ENCODE results near the gene CNTNAP2.

Gene CNTNAP2

GRCh38 chr7:146424084-146424483 lies 307.5 kb downstream of the CNTNAP2 start:
- no peak for DNase-seq (ENCODE audit: low spot score)

DNA sequence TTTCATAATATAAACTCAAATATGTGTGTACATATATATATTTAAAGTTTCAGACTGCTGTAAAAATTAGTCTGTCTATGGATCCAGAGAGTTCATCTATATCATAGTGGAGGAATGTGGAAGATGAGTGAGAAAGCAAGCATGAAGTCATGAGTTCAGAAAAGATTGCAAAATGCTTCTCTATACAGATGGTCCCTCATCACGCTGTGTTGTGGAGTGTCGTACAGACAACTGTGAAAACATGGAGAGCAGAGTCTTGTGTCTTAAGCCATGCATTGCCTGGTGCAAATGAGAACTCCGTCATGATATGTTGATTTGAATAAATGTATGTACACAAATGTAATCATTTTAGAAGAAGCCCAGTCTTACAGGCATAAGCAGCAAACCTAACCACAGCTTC lies 316.9 kb downstream of the CNTNAP2 start:
- DNase-seq (ENCODE audit: low spot score): no peak

DNA sequence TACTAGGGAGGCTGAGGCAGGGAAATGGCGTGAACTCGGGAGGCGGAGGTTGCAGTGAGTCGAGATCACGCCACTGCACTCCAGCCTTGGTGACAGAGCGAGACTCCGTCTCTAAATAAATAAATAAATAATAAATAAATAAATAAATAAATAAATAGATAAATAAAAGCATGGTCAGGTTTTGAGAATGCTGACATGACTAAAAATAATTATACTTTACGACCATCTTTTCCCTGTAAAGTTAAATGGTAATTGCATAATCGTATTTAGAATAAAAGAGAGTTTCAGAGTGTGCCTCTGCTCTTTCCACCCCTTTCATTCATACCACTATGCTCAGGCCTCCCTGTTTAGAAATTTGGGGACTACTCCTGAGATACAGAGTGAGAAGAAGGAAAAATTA lies 326.5 kb downstream of the CNTNAP2 start:
- DNase-seq (ENCODE audit: low spot score): no peak

- no peak for DNase-seq (ENCODE audit: low spot score)
Measured at GRCh38 chr7:146449625-146450024, 333.0 kb downstream of the CNTNAP2 start.

- no peak for DNase-seq (ENCODE audit: low spot score)
Measured at GRCh38 chr7:146455091-146455655, 338.6 kb downstream of the CNTNAP2 start.

DNA sequence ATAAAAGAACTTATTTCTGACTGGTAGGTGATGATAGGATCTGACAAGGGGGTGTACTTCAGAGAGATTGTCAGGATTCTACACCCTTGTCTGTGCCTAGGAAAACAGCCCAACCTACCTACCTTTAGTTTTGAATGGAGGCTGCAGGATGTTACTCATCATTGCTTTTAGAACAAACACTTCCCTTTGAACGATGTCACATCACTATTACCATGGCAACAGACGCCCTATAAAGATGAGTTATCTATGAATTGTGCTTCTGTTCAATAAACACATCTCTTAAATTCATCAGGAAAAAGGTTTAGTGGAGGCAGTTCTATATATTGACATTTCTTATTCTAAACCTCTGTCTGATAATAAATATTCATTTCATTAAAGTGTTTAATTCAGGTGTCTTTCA lies 362.4 kb downstream of the CNTNAP2 start:
- no peak for DNase-seq (ENCODE audit: low spot score)

DNA sequence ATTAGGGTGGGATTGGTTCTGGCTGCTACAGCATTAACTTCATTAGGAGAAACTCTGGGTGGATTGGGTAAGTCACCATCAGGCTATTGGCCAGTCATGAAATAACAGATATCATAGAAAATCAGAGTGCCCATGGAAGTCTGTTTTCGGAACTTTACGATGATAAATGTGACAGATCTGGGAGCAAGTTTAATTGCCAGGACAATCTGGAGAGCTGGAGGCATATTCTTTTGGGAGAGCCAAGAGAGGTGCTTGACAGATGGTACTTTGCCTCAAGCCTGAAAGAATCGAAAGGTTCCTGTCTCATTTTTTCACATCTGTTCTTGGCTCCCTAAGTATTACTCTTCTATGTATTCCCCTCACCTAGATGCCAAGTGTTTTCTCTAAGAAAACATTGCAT lies 369.9 kb downstream of the CNTNAP2 start:
- DNase-seq (ENCODE audit: low spot score): no peak

GRCh38 chr7:146492017-146492416 lies 375.4 kb downstream of the CNTNAP2 start:
- no peak for DNase-seq (ENCODE audit: low spot score)

- no peak for DNase-seq (ENCODE audit: low spot score)
Measured at GRCh38 chr7:146494952-146495596, 378.5 kb downstream of the CNTNAP2 start.

- DNase-seq (ENCODE audit: low spot score): no peak
Measured at GRCh38 chr7:146496657-146497056, 380.1 kb downstream of the CNTNAP2 start.

- no peak for DNase-seq (ENCODE audit: low spot score)
Measured at GRCh38 chr7:146499970-146500369, 383.4 kb downstream of the CNTNAP2 start.

- DNase-seq (ENCODE audit: low spot score): no peak
Measured at GRCh38 chr7:146503844-146504243, 387.2 kb downstream of the CNTNAP2 start.

DNA sequence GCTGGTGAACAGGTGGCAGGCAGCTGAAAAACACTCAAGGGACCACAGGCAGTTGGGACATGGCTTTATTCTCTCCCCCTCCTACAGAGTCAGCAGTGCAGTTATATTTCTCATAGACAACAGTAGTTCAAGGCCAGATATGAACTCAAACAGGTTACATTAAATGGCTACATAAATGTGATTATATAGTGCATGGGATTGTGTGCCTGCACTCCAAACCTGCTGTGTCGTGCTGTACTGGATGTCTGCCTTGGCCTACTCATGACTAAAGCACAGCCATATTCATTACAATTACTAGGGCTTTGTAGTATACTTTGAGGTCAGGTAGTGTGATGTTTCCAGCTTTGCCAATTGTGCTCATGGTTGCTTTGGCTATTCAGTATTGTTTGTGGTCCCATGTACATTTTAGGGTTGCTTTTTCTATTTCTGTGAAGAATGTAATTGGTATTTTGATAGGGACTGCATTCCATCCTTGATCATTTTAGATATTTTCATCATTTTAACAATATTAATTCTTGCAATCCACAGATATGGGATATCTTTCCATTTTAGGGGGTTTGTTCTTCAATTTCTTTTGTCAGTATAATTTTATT lies 393.6 kb downstream of the CNTNAP2 start:
- no peak for DNase-seq (ENCODE audit: low spot score)

- DNase-seq (ENCODE audit: low spot score): no peak
Measured at GRCh38 chr7:146514304-146514703, 397.7 kb downstream of the CNTNAP2 start.

GRCh38 chr7:146528581-146528980 lies 412.0 kb downstream of the CNTNAP2 start:
- no peak for DNase-seq (ENCODE audit: low spot score)

DNA sequence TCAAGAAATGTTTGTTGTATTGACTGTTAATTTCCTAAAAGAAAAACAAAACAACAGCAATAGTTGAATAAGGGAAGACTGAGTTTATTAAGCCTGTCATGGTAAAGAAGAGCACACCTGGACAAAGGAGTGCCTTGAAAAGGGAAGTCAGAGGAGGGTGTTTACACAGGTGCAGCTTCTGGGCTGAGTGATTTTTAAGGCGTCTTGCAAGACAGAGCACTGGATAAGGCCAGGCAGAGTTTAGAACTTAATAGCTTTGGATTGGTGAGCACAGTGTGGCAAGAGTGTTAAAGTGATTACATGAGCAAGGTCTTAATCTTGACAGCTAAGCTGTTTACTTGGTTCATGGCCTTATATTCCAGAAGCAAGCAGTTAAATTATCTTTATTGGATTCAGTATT lies 423.2 kb downstream of the CNTNAP2 start:
- DNase-seq (ENCODE audit: low spot score): no peak

DNA sequence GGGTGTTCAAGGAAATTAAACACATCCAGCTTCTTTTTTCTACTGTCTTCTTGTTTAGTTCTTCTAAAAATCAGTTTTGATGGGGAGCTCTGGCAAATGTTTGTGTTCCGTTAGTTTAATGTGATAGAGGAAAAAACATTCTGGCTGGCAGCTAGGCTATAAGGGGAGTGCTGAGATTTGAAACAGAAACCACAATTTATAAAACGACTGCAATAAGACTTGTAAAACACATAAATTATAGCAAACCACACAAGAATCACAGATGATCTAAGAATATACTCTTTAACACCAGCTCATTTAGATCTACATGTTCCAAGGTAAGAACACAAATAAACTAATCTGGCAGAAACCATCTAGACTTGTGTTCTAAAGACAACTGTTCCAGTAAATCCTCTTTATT lies 425.5 kb downstream of the CNTNAP2 start:
- DNase-seq (ENCODE audit: low spot score): no peak

DNA sequence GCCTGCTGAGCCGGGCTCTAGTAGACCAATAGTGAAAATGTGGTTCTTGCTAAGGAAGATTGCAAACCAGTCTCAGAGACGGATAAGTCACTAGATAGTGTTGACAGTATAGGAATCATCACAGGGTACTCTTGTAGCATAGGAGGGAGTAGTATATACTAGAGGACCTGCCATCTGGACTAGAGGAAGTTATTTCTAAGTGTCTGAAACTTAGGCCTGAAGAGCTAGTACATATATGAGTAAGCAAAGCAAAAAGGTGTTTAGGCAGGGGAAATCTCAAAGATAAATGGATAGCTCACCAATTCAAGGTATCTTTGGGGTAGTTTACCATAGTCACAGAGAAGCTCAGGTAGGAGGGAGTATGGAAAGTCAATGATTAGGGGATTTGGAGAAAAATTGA lies 428.1 kb downstream of the CNTNAP2 start:
- DNase-seq (ENCODE audit: low spot score): no peak

DNA sequence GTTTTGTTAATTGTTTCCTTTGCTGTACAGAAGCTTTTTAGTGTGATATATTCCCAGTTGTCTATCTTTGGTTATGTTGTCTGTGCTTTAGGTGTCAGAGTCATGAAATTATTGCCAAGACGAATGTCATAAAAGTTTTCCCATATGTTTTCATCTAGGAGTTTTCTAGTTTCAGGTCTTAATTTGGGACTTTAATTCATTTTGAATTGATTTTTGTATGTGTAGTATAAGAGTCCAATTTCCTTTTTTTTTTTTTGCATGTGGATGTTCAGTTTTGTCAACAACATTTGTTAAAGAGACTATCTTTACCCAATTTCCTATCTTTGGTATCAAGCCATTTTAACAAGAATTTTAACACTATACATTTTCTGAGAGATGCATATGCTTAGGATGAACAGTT lies 432.2 kb downstream of the CNTNAP2 start:
- no peak for DNase-seq (ENCODE audit: low spot score)

DNA sequence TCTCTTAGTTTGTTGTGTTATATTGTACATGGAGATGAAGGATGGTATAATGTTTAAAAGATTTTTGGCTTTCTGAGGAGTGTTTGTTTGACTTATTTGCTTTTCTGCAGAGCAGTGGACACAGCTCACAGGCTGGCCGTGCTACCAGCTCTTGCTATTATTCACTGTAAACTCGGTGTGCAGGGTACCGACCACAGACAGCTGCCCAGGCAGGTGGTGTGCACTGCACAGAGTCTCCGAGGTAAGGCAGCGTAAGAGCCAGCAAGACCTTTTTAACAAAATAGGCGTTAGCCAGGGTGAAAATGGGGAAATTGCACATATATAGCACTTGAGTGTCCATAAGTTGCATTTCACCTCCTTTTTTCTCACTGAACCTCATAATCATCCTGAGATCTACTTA lies 438.0 kb downstream of the CNTNAP2 start:
- no peak for DNase-seq (ENCODE audit: low spot score)

DNA sequence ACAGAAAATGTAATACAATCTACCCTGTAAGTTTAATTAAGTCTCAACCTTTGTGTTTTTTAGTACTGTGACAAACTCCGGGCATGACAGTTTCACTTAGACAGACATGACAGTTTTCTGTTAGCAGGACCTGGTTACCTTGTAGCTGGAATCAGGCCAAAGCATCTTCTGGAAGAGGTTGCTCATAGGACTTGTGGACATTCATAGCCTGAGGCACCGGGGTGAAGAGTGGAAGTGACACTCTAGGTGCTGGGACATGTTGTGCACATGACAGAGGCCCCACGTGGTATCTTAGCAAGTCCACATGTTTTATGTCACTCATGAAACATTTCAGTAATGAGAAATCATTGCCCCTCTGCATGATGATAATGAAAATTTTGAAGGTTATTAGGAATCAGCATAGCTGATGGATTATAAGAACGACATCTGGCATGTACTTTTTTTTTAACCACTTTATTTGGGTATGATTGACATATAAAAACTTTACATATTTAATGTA lies 441.4 kb downstream of the CNTNAP2 start:
- no peak for DNase-seq (ENCODE audit: low spot score)

DNA sequence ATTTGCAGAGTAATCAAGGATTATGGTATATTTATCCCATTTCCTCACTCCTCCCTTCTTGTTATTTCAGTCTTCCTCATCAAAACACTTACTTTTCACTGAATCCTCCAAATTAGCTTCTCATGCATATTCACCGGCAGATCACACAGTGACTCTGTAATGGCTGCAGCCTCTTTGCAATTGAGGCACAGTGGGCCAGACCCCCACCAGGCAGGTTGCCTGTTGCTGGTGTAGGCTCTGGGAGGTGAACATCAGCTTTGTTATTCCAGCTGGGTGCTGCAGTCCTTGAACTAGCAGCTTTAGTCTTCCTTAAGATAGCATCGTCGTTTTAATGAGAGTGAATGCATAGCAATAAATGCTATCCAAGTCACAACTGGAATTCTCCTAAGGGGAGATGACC lies 449.3 kb downstream of the CNTNAP2 start:
- DNase-seq (ENCODE audit: low spot score): no peak

- no peak for DNase-seq (ENCODE audit: low spot score)
Measured at GRCh38 chr7:146575903-146576302, 459.3 kb downstream of the CNTNAP2 start.

DNA sequence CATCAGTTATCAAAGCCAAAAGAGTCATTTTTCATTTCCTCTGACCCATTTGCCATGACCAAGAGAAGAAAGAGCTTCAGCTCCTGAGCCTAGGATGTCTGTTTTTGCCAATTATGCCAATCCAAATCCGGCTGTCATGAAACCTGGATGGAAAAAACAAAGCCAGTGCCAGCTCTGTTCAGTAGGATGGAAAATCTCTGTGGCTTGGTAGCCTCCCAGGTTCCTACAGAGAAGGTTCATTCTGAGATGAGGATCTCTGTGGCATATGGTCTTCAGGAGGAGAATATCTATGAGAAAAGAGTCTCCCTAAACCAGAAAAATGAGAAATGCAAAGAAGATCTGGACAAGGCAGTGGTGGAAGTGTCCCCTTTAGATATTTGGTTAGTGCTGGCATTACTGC lies 475.4 kb downstream of the CNTNAP2 start:
- DNase-seq (ENCODE audit: low spot score): no peak

All from activated CD4-positive, alpha-beta T cell treated with anti-CD3 and anti-CD28 coated beads, Interleukin-2, Interleukin-4, amounts not matched to agents 100 ng/mL and 50 ng/mL, durations not matched to agents 16 hours and 8 hours (primary cell).